PC-9 (cell line): Measurements from ENCODE around the gene VPS39. TPM values are rescaled to one million over a fixed set of nuclear protein-coding genes. Genes with fewer than 3 reads are reported as not detected.

ENCODE experiments used
- BruUV-seq: library from RNA; stranded (reverse); fragments of 400-500 nt; replicated peaks from 2 replicates; lab custom pipeline; 2021; lab: Mats Ljungman, UMichigan
- CTCF ChIA-PET: fragments of 300-600 bp; sonication (Branson Sonifier 250); formaldehyde crosslinking; loops from one replicate; lab custom pipeline; 2022; ENCODE audit warnings: antibody characterized with exemption; lab: Charles Lee
- POLR2A ChIA-PET: fragments of 300-600 bp; sonication (Branson Sonifier 250); formaldehyde crosslinking; loops from one replicate; lab custom pipeline; 2022; ENCODE audit warnings: antibody characterized with exemption; ENCODE audit not compliant: unreplicated experiment; lab: Charles Lee
- DNase-seq, 2 experiments: peaks; one replicate each; pipeline versions ENCODE4 v3.0.0 to v3.0.0-alpha.2; 2015 to 2022; ENCODE audit warnings: mixed read lengths in 1 of 2
- H2AFZ ChIP-seq: fragments of 200-600 bp; sonication (generic); 2 replicates; pipeline ENCODE4 v1.8.1; 2017; ENCODE audit warnings: antibody characterized with exemption
- H3F3A ChIP-seq: fragments of 200-600 bp; sonication (generic); 2 replicates; pipeline ENCODE4 v1.8.1; 2017; ENCODE audit warnings: antibody characterized with exemption, mild to moderate bottlenecking, low read depth; ENCODE audit not compliant: insufficient read depth
- H3K27ac ChIP-seq: fragments of 200-600 bp; sonication (generic); 2 replicates; pipeline ENCODE4 v1.6.1; 2016; ENCODE audit warnings: mixed run types
- H3K27me3 ChIP-seq: fragments of 200-600 bp; sonication (generic); 2 replicates; pipeline ENCODE4 v1.6.1; 2016; ENCODE audit warnings: low read depth, mixed run types; ENCODE audit not compliant: insufficient read depth
- H3K36me3 ChIP-seq: fragments of 200-600 bp; sonication (generic); 2 replicates; pipeline ENCODE4 v1.6.1; 2016; ENCODE audit warnings: low read depth, mixed run types
- H3K4me1 ChIP-seq: fragments of 200-600 bp; sonication (generic); replicated peaks from 2 replicates; pipeline ENCODE4 v1.6.1; 2016; ENCODE audit warnings: mixed run types; ENCODE audit not compliant: insufficient read depth
- H3K4me2 ChIP-seq: fragments of 200-600 bp; sonication (generic); 2 replicates; pipeline ENCODE4 v1.6.1; 2017; ENCODE audit warnings: mixed run types
- H3K4me3 ChIP-seq: fragments of 200-600 bp; sonication (generic); 2 replicates; pipeline ENCODE4 v1.6.1; 2016; ENCODE audit warnings: mixed run types
- H3K79me2 ChIP-seq: fragments of 200-600 bp; sonication (generic); 2 replicates; pipeline ENCODE4 v1.6.1; 2017; ENCODE audit warnings: low read depth, mixed run types
- H3K9me2 ChIP-seq: fragments of 200-600 bp; sonication (generic); 2 replicates; pipeline ENCODE4 v1.8.1; 2017; ENCODE audit warnings: mild to moderate bottlenecking; ENCODE audit not compliant: insufficient read depth
- H3K9me3 ChIP-seq: fragments of 200-600 bp; sonication (generic); 2 replicates; pipeline ENCODE4 v1.8.1; 2016; ENCODE audit warnings: low read depth; ENCODE audit not compliant: insufficient read depth
- H4K20me1 ChIP-seq: fragments of 200-600 bp; sonication (generic); 2 replicates; pipeline ENCODE4 v1.8.1; 2017; ENCODE audit not compliant: insufficient read depth
- CTCF ChIP-seq: fragments of 200-600 bp; sonication (generic); conservative IDR thresholded peaks from 2 replicates; pipeline ENCODE4 v1.6.1; 2017; ENCODE audit warnings: mixed run types, antibody characterized with exemption, mild to moderate bottlenecking, moderate library complexity
- EZH2 ChIP-seq: fragments of 200-600 bp; sonication (generic); IDR thresholded peaks from 2 replicates; pipeline ENCODE4 v1.8.0; 2017; ENCODE audit warnings: antibody characterized with exemption, low read depth
- intact Hi-C: fragments of 100-400 bp; cut with micrococcal nuclease; formaldehyde crosslinking; loops from one replicate; pipeline ENCODE4 v1.10.0; 2022; ENCODE audit not compliant: unreplicated experiment
- total RNA-seq: library from RNA; stranded (reverse); gene quantifications from 2 replicates; pipeline ENCODE4 v1.2.3, GENCODE V29; 2021

VPS39 gene
- total RNA-seq, 1 experiment from 2014 or later, result 57.6 TPM

GRCh38 chr15:42163947-42164550, 44.1 kb downstream of the VPS39 start:
- CTCF ChIA-PET, result no interaction called here
- H3K4me2 ChIP-seq, result no peak overlapping the region
- peaks cover 4% of the 10 kb centered on the region; the same call in 1 of the 2 replicates for H3K36me3 ChIP-seq
- H3K9me3 ChIP-seq, result no peaks in the 10 kb centered on the region
- no peak for DNase-seq
- POLR2A ChIA-PET, result no interaction called here
- no peaks in the 10 kb centered on the region for H4K20me1 ChIP-seq
- no peak overlapping the region for H3K27ac ChIP-seq
- H3K79me2 ChIP-seq, result no peaks in the 10 kb centered on the region
- no peaks in the 10 kb centered on the region for H3K4me1 ChIP-seq
- no peak overlapping the region for H3K4me3 ChIP-seq
- no peaks in the 10 kb centered on the region for H3F3A ChIP-seq
- H3K9me2 ChIP-seq, result no peaks in the 10 kb centered on the region
- H2AFZ ChIP-seq, result no peak overlapping the region
- TF ChIP-seq CTCF, result no peak
- no peak for TF ChIP-seq EZH2
- BruUV-seq, result no TSS peak
- intact Hi-C loops, result no loop called here
- H3K27me3 ChIP-seq, result no peaks in the 10 kb centered on the region

DNA sequence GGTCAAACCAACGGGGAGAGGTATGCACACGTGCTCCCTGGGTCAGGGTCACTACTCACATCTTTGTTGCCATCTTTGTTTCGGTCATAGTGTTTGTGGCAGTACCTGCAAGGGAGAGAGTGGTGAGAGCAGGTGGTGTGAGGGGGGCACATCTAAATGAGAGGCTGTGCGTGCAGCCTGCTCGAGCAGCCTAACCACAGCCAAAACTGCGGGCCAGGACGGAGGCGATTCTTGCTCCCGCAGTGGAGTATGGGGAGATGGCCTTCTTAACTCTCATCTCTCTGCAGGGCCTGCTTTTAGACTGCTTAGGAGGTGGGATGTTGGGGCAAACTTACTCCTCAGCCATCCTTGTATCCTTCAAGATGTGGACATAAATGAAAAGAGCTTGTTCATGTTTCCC, 44.8 kb downstream of the VPS39 start:
- BruUV-seq, result no TSS peak
- TF ChIP-seq EZH2, result no peak
- TF ChIP-seq CTCF, result no peak
- intact Hi-C loops, result no loop called here

GRCh38 chr15:42160136-42160535, 48.0 kb downstream of the VPS39 start:
- Histone ChIP-seq H2AFZ (no peak overlapping the region), H3K9me3 (no peaks in the 10 kb centered on the region), H3K4me2 (no peak overlapping the region), H3K36me3 (no peaks in the 10 kb centered on the region), H3K79me2 (no peaks in the 10 kb centered on the region), H3K4me3 (no peak overlapping the region), H3K27ac (no peak overlapping the region), H3F3A (peaks cover 8% of the 10 kb centered on the region; the same call in 1 of the 2 replicates), H3K9me2 (no peaks in the 10 kb centered on the region), H3K27me3 (no peaks in the 10 kb centered on the region), H4K20me1 (no peaks in the 10 kb centered on the region), H3K4me1 (peaks cover 17% of the 10 kb centered on the region)
- CTCF ChIA-PET, result no interaction called here
- BruUV-seq, result no TSS peak
- no peak for DNase-seq
- TF ChIP-seq EZH2 (no peak), CTCF (no peak)
- intact Hi-C loops, result no loop called here
- POLR2A ChIA-PET, result no interaction called here

More for the DNA sequence above, 44.8 kb downstream of the VPS39 start:
- DNase-seq, result no peak
- POLR2A ChIA-PET, result interaction anchor here (0.7 kb wide), 1 partner anchor 78 kb away, joined by 3 read pairs; no protein-coding TSS in a partner anchor
- no peak overlapping the region for H2AFZ ChIP-seq
- no peaks in the 10 kb centered on the region for H3K4me1 ChIP-seq
- no peaks in the 10 kb centered on the region for H4K20me1 ChIP-seq
- no peaks in the 10 kb centered on the region for H3K79me2 ChIP-seq
- H3F3A ChIP-seq, result no peaks in the 10 kb centered on the region
- no peaks in the 10 kb centered on the region for H3K27me3 ChIP-seq
- H3K36me3 ChIP-seq, result 0 out of 2 replicates have a peak, but pooled peaks cover 4% of the 10 kb centered on the region
- CTCF ChIA-PET, result no interaction called here
- no peak overlapping the region for H3K4me3 ChIP-seq
- H3K9me3 ChIP-seq, result no peaks in the 10 kb centered on the region
- no peak overlapping the region for H3K4me2 ChIP-seq
- no peak overlapping the region for H3K27ac ChIP-seq
- H3K9me2 ChIP-seq, result no peaks in the 10 kb centered on the region
